Type B pancreatic cell (in vitro differentiated cells): ENCODE data around the gene D2HGDH. TPM values are rescaled to one million over a fixed set of nuclear protein-coding genes. Genes with fewer than 3 reads are reported as not detected.
"Not testable (repeated sequence)": the region's sequence is repeated elsewhere in the genome, so short reads cannot be mapped to it uniquely, and the experiment has no call there.

Source experiments
- DNase-seq: peaks from one replicate; pipeline ENCODE4 v3.0.0; 2021; ENCODE audit warnings: mixed read lengths; ENCODE audit not compliant: unreplicated experiment; ENCODE audit errors: extremely low spot score
- H3K27ac Mint-ChIP-seq: 2 replicates; pipeline ENCODE4 v1.8.0; 2021; ENCODE audit warnings: mild to moderate bottlenecking, mixed read lengths
- H3K27me3 Mint-ChIP-seq: 2 replicates; pipeline ENCODE4 v1.8.0; 2021; ENCODE audit warnings: mixed read lengths
- H3K36me3 Mint-ChIP-seq: 2 replicates; pipeline ENCODE4 v1.8.0; 2021; ENCODE audit warnings: mixed read lengths
- H3K4me1 Mint-ChIP-seq: one replicate; pipeline ENCODE4 v1.8.0; 2021; ENCODE audit warnings: mixed read lengths; ENCODE audit not compliant: unreplicated experiment
- H3K4me3 Mint-ChIP-seq: 2 replicates; pipeline ENCODE4 v1.8.0; 2021; ENCODE audit warnings: mild to moderate bottlenecking, mixed read lengths
- H3K9me3 Mint-ChIP-seq: 2 replicates; pipeline ENCODE4 v1.8.0; 2021; ENCODE audit warnings: mixed read lengths
- total RNA-seq: library from RNA; stranded (reverse); gene quantifications from 2 replicates; pipeline ENCODE4 v1.2.1, GENCODE V29; 2021; ENCODE audit warnings: low replicate concordance
- TF ChIP-seq, protein P1 (sequence below): fragments of 200-600 bp; sonication (generic); conservative IDR thresholded peaks from 2 replicates; pipeline ENCODE4 v1.5.0; 2021; ENCODE audit warnings: antibody characterized with exemption, mild to moderate bottlenecking

D2HGDH gene
- total RNA-seq, 1 donor from 2014 or later, result 36.0 TPM

DNA sequence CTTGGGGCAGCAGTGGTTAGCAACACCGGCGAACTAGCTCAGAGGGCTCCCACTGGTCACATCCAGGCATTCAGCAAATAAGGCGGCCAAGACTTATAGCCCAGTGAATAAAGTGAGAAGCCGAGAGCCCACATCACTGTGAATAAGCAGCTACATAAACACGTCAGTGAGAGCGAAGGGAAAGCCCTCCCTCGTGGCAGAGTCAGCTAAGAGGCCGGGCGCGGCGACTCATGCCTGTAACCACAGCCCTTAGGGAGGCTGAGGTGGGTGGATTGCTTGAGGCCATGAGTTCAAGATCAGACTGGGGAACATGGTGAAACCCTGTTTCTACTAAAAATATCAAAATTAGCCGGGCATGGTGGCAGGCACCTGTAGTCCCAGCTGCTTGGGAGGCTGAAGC, 5.2 kb downstream of the D2HGDH start:
- no peaks in the 10 kb centered on the region for H3K27me3 Mint-ChIP-seq
- TF ChIP-seq, protein P1, sequence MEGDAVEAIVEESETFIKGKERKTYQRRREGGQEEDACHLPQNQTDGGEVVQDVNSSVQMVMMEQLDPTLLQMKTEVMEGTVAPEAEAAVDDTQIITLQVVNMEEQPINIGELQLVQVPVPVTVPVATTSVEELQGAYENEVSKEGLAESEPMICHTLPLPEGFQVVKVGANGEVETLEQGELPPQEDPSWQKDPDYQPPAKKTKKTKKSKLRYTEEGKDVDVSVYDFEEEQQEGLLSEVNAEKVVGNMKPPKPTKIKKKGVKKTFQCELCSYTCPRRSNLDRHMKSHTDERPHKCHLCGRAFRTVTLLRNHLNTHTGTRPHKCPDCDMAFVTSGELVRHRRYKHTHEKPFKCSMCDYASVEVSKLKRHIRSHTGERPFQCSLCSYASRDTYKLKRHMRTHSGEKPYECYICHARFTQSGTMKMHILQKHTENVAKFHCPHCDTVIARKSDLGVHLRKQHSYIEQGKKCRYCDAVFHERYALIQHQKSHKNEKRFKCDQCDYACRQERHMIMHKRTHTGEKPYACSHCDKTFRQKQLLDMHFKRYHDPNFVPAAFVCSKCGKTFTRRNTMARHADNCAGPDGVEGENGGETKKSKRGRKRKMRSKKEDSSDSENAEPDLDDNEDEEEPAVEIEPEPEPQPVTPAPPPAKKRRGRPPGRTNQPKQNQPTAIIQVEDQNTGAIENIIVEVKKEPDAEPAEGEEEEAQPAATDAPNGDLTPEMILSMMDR, result no peak

DNA sequence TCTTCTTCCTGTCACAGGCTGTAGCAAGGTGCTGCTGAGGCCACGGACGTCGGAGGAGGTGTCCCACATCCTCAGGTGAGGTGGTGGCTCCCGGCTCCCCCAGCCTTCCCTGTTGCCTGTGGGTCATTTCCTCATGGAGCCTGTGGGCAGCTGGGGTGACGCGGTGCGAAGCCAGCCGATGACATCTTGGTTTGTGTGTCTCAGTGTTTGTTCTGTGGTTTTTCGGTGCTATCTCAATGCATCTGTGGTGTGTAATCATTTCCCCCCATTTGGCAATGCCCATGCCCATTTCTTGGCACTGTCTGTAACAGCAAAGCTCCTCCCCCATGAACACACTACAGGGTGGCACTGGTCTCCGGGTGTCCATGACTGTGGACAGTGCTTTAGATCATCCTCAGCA, 6.6 kb downstream of the D2HGDH start:
- TF ChIP-seq, protein P1, result no peak
- peaks cover 8% of the 10 kb centered on the region for H3K4me1 Mint-ChIP-seq
- peaks cover 11% of the 10 kb centered on the region for H3K36me3 Mint-ChIP-seq
- no peak for DNase-seq
- H3K27ac Mint-ChIP-seq, result no peak overlapping the region
- peaks cover 7% of the 10 kb centered on the region for H3K9me3 Mint-ChIP-seq
- H3K4me3 Mint-ChIP-seq, result no peak overlapping the region
- H3K27me3 Mint-ChIP-seq, result no peaks in the 10 kb centered on the region

More for the DNA sequence above, 5.2 kb downstream of the D2HGDH start:
- H3K4me3 Mint-ChIP-seq, result no peak overlapping the region
- no peak overlapping the region for H3K27ac Mint-ChIP-seq
- no peak for DNase-seq
- peaks cover 12% of the 10 kb centered on the region for H3K4me1 Mint-ChIP-seq
- no peaks in the 10 kb centered on the region for H3K36me3 Mint-ChIP-seq
- H3K9me3 Mint-ChIP-seq, result no peaks in the 10 kb centered on the region

DNA sequence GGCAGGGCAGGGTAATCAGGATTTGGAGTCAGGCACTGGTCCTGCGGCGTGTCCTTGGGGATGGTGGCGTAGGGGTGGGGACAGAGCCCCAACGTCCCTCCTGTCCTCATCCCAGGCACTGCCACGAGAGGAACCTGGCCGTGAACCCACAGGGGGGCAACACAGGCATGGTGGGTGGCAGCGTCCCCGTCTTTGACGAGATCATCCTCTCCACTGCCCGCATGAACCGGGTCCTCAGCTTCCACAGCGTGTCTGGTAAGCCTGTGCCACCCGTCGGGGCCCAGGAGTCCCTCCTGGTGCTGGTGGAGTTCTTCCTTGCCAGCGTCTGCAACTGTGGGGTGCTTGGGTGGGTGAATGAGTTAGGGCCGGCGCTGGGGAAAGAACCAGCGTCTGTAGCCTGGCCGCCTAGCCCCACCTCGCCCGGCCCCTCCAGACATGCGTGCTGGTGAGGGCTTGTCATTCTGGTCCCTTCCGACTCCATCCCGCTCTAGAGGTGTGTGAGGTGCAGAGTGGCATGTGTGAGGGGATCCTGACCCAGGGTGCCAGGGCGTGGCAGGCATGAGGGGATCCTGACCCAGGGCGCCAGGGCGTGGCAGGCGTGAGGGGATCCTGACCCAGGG, 8.0 kb downstream of the D2HGDH start:
- TF ChIP-seq, protein P1, result no peak
- peaks cover 4% of the 10 kb centered on the region for H3K4me1 Mint-ChIP-seq
- peaks cover 19% of the 10 kb centered on the region for H3K36me3 Mint-ChIP-seq
- peaks cover 8% of the 10 kb centered on the region for H3K9me3 Mint-ChIP-seq
- H3K4me3 Mint-ChIP-seq, result no peak overlapping the region
- H3K27ac Mint-ChIP-seq, result no peak overlapping the region
- DNase-seq, result no peak
- H3K27me3 Mint-ChIP-seq, result no peaks in the 10 kb centered on the region

DNA sequence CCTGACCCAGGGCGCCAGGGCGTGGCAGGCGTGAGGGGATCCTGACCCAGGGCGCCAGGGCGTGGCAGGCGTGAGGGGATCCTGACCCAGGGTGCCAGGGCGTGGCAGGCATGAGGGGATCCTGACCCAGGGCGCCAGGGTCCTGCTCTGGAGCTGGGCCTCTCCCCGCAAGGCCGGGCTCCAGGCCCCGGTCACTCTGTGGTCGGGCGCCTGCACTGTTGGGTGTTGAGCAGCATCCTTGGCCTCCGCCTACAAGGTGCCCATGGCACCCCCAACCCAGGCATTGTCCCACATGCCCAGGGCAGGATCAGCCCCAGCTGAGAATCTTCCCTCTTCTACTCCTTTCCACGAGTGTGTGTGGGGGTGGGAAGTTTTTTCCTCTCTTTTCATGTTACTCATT, 8.6 kb downstream of the D2HGDH start:
- not testable (repeated sequence) for H3K9me3 Mint-ChIP-seq, DNase-seq, H3K27ac Mint-ChIP-seq, H3K4me3 Mint-ChIP-seq, H3K4me1 Mint-ChIP-seq, H3K27me3 Mint-ChIP-seq
- peaks cover 19% of the 10 kb centered on the region for H3K36me3 Mint-ChIP-seq

DNA sequence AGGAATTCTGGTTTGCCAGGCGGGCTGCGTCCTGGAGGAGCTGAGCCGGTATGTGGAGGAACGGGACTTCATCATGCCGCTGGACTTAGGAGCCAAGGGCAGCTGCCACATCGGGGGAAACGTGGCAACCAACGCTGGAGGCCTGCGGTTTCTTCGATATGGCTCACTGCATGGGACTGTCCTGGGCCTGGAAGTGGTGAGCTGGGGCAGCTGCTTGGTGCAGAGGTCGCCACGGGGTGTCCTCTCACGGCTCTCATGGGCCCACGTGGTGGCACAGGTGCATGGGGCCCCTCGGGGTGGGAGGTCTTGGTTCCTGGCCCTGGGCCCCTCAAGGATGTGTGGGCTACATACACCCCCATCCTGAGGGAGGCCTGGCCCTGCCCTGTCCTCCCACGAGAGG, 9.2 kb downstream of the D2HGDH start:
- no peak overlapping the region for H3K27ac Mint-ChIP-seq
- H3K36me3 Mint-ChIP-seq, result peaks cover 19% of the 10 kb centered on the region
- TF ChIP-seq, protein P1, result no peak
- H3K4me3 Mint-ChIP-seq, result no peak overlapping the region
- peaks cover 8% of the 10 kb centered on the region for H3K9me3 Mint-ChIP-seq
- no peaks in the 10 kb centered on the region for H3K27me3 Mint-ChIP-seq
- peaks cover 2% of the 10 kb centered on the region for H3K4me1 Mint-ChIP-seq
- no peak for DNase-seq

DNA sequence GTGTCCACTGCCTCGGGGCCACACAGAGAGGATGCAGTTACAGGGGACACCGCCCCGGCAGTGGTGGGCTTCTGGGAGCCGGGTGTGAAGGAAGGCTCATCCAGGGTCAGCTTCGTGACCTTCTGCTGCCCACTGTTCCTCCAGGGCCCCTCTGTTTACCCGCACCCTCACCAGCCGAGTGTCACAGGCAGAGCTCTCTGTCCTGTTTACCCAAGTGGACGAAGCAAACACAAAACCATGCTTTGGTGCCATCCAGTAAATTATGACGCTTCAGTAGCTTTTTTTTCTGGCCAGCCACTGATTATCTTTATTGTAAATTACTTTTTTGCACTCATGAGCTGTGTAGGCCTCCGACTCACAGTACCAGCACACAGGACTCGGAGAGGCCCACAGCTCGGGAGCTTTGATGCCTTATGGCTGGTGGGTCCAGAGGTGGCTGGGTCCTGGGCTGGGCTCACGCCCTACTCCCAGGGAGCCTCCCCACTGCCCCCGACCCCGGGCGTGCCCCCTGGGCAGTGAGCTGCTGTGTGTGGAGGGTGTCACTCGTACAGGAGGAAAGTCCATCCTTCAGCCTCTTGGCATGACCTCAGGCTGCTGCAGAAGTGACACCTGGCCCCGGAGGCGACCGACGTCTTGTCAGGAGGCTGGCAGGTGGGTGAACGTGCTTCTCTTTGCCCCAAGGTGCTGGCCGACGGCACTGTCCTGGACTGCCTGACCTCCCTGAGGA, 9.8 kb downstream of the D2HGDH start:
- Mint-ChIP-seq H3K4me3 (no peak overlapping the region), H3K27ac (no peak overlapping the region), H3K9me3 (peaks cover 8% of the 10 kb centered on the region), H3K27me3 (no peaks in the 10 kb centered on the region), H3K36me3 (peaks cover 19% of the 10 kb centered on the region), H3K4me1 (no peaks in the 10 kb centered on the region)
- no peak for DNase-seq
- TF ChIP-seq, protein P1, result no peak
